Endothelial cell of umbilical vein (primary cell): ENCODE data around the gene CACHD1.

ENCODE experiments used
- EZH2 ChIP-seq: IDR thresholded peaks from 2 replicates; pipeline ENCODE4 v1.6.1; 2012; ENCODE audit warnings: borderline replicate concordance, low read depth, mild to moderate bottlenecking, moderate library complexity, low read length, inconsistent platforms; ENCODE audit not compliant: severe bottlenecking
- TF ChIP-seq, protein P1 (sequence below), 2 donors: IDR thresholded peaks; 1 replicate in 1 of 2; 2 replicates in 1 of 2; pipeline ENCODE4 v1.5.1; 2011; ENCODE audit warnings: low read length in 2 of 2, mild to moderate bottlenecking in 2 of 2, moderate library complexity in 2 of 2, control low read depth in 1 of 2, inconsistent platforms in 1 of 2, low read depth in 1 of 2; ENCODE audit not compliant: insufficient read depth in 1 of 2; ENCODE audit errors: extremely low read depth in 1 of 2

DNA sequence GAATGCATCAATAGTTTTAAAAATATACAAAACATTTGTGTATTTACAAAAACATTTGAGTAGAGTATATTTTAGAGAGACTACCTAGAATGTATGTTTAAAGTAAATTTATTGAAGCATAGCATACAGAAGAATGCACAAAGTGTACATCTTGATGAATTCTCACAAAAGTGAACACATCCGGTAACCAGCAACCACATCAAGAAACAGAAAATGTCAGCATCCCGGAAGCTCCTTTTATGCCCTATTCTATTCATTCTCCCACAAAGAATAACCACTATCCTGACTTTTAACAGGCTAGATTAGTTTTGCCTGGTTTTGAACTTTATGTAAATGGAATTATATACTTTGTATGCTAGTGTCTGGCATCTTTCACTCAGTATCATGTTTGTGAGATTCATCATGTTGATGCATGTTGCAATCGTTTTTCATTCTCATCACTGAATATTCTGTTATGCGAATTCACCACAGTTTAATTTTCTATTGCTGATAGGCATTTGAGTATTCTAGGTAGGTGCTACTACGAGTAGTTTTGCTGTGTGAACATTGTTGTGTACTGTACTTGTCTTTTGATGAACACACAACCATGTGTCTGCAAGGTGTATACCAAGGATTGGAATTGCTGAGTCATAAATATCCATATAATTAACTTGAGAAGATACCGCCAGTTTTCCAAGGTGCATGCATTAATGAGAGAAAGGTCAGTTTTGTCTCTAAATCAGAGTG lies 75.4 kb downstream of the CACHD1 start:
- TF ChIP-seq, protein P1, sequence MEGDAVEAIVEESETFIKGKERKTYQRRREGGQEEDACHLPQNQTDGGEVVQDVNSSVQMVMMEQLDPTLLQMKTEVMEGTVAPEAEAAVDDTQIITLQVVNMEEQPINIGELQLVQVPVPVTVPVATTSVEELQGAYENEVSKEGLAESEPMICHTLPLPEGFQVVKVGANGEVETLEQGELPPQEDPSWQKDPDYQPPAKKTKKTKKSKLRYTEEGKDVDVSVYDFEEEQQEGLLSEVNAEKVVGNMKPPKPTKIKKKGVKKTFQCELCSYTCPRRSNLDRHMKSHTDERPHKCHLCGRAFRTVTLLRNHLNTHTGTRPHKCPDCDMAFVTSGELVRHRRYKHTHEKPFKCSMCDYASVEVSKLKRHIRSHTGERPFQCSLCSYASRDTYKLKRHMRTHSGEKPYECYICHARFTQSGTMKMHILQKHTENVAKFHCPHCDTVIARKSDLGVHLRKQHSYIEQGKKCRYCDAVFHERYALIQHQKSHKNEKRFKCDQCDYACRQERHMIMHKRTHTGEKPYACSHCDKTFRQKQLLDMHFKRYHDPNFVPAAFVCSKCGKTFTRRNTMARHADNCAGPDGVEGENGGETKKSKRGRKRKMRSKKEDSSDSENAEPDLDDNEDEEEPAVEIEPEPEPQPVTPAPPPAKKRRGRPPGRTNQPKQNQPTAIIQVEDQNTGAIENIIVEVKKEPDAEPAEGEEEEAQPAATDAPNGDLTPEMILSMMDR (IDR thresholded peaks at IDR 0.05; ENCODE audit: extremely low read depth in 1 of 2, insufficient read depth in 1 of 2, low read depth in 1 of 2, low read length in 2 of 2) = no peak
- no peak for TF ChIP-seq EZH2
